HG03469 (cell line): ENCODE results near the gene PSPC1.
"Not testable (repeated sequence)": the region's sequence is repeated elsewhere in the genome, so short reads cannot be mapped to it uniquely, and the experiment has no call there.

Experiments used
- ATAC-seq: cut with Tn5 transposase; IDR thresholded peaks from one replicate; pipeline ENCODE4 v1.9.1; 2021; ENCODE audit warnings: mild to moderate bottlenecking, moderate library complexity, moderate number of reproducible peaks; ENCODE audit not compliant: unreplicated experiment

Gene PSPC1

DNA sequence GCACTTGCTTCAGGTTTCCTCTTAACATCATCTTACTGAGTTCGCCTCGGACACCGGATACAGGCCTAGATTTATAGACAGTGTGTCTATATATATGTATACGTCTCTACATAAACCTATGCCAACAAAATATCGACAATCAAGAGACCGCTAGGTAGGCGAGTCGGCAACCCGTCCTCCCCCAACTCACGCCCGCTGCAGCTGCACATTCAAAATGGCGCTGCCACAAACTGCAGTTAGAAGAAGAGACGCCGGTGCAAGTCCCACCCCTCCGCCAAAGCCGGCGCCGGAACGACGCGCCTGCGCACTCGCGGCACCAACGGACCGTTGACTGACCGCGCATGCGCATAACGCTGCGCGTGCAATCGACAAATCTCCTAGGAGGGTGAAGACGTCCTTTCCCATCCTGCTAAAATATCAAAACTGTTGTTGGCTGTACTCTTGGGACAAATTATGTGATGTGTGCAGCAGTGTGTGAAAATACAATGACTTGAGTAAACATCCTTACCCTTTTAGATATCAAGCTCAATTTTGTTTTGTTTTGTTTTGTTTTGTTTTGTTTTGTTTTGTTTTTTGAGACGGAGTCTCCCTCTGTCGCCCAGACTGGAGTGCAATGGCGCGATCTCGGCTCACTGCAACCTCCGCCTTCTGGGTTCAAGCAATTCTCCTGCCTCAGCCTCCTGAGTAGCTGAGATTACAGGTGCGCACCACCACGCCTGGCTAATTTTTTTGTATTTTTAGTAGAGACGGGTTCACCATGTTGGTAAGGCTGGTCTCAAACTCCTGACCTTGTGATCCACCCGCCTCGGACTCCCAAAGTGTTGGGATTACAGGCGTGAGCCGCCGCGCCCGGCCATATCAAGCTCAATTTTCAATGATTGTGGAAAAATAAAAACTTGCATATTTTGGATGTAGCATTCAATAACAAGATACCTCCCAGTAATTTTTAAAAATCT, at the start of gene PSPC1:
Gene PSPC1 (minus strand): TSS at position 219 of the 956 bp plus-strand sequence. CDS start 188 bp downstream, at position 31.
- ATAC-seq: peak; percentile 82

DNA sequence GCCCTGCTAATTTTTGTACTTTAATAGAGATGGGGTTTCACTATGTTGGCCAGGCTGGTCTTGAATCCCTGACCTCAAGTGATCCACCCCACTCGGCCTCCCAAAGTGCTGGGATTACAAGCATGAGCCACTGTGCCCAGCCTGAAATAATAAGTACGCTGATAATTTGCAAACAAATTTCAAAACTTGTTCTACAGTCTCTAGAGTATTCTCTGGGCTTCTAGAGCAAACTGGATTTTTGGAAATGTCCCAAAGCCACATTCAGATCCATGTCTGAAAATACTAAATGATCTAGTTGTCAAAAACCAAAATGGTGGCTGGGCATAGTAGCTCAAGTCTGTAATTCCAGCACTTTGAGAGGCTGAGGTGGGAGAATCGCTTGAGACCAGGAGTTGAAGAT, 39.9 kb upstream of the PSPC1 start:
- no peak for ATAC-seq

- ATAC-seq: no peak
Measured at GRCh38 chr13:19818223-19818842, 35.6 kb upstream of the PSPC1 start.

- no peak for ATAC-seq
Measured at GRCh38 chr13:19817510-19818158, 34.9 kb upstream of the PSPC1 start.

DNA sequence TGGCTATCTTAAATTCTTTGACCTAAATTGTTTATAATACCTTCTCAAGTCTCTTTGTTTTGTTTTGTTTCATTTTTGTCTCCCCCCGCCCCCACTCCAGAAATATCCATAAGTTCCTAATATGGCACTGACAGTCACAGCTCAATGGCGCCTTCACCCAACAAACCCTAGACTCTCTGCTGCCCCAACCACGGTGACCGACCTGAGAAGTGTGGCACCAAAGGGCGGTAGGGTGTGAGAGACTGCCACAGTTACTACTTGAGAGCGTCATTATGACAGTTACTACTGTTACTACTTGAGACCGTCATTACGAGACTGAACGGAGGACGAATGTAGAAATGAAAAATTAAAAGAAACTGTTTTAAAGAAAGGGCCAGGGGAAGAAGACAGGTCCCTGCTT, 34.4 kb upstream of the PSPC1 start:
- ATAC-seq: no peak

GRCh38 chr13:19815842-19816241, 33.1 kb upstream of the PSPC1 start:
- not testable (repeated sequence) for ATAC-seq

DNA sequence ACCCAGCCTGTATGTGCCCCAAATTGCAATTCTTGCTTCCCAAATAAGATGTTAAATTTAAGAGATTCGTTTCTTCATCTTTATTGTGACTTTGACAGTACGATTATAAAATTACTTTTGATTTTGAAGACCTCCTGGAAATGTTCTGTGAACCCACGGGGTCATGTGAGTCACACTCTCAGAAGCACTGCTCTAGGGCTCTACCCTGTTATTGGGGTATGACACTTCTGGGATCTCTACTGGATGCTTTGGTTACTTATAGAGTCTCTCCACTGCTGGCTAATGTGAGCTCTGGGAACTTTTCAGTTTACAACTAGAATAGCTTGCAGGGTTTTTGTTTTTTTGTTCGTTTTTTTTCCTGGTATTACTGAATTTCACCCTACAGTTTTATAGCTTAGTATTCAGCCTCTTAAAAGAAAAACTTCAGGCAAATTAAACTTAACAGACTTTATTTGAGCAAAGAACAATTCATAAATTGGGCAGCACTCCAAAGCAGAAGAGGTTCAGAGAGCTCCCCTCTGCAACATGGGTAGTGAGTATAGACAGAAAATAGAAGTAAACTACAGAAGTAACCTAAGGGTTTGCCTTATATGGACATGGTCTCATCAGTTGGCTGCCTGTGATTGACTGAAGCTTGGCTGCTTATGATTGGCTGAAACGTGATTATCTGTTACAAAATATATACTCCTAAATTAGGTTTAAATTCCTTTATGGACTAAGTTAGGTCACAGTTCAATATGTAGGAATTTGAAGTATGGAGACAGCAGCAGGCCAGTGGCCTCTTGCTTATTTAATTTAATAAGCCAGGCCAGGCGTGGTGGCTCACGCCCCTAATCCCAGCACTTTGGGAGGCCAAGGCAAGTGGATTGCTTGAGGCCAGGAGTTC, 28.5 kb upstream of the PSPC1 start:
- ATAC-seq: no peak

DNA sequence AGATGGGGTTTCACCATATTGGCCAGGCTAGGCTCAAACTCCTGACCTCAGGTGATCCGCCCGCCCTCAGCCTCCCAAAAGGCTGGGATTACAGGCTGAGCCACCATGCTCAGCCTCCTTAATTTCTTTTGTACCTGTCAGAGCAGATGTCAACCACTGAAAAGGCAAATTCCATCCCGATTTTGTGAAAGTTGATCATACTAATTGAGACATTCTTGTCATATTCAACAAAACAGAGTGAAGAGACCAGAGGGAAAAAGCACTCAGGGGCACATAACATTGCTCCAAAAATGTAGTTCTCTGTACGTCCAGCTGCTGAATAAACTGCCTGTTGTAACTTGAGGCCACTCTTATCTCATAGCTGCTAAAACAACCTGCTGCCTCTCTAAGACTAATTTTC, 27.4 kb upstream of the PSPC1 start:
- ATAC-seq: no peak

- no peak for ATAC-seq
Measured at GRCh38 chr13:19805765-19806164, 23.0 kb upstream of the PSPC1 start.

DNA sequence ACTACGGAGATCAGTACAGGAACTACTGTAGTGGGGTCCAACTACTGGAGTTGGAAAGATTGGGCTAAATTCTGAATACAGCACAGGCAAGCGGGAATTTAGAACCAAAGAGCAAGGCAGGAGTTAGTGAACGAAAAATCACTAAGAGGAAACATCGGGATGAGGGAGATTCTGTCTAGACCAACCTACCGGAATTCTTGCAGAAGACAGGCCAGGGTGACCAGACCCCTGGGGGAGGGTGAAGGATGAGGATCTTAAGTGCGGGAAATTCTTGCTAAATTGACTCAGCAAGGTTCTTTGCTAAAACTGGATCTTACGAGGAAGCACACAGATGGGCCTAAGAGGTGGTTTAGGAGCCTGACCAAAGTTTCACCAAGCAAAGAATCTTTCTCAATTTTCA, 13.2 kb upstream of the PSPC1 start:
- no peak for ATAC-seq

DNA sequence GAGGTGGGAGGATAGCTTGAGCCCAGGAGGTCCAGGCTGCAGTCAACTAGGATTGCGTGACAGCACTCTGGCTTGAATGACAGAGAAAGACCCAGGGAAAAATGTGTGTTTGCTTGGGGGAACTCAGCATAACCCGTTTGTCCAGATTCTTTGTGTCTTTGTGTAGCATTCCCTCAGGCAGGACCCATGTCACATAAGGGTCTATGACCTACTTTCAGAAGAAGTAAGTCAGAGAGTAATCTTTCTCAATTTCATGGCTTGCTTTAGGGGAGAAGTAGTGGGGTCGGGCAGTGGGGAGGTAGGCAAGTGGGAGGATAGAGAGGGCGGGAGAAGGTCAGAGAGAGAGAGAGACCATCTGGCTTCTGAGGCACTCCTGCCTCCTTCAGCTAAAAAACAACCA, 11.9 kb upstream of the PSPC1 start:
- no peak for ATAC-seq

- ATAC-seq: no peak
Measured at GRCh38 chr13:19791953-19792537, 9.3 kb upstream of the PSPC1 start.

DNA sequence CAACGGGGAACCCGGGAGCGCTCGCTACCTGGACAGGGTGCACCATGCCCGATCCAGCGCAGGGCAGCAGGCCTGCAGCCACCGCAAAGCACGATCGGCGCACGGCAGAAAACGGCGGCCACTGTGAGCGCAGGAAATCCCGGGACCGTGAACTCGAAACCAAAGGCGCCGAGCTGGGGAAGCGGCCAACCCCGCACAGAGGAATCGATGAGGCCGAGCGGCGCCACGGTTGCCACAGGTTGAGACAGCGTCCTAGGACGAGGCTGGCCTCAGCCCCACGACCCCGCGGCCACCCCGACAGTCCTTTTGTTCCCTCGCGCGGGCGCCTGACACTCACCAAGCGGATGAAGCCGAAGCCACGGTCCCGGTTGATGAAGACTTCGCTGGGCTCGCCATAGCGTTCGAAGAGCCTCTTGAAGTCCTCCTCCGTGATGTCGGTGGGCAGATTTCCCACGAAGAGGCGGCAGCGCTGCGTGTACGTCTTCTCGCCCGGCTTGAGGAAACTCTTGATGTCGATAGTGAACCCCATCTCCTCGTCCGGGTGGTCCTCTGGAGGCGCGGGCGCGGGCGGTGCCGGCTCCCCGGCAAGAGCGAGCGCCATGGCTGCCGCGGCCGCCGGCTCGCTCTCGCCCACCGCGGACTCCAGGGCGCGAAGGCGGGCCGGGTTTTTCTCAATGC, 557 bp downstream of the PSPC1 start:
- ATAC-seq: peak; percentile 20

DNA sequence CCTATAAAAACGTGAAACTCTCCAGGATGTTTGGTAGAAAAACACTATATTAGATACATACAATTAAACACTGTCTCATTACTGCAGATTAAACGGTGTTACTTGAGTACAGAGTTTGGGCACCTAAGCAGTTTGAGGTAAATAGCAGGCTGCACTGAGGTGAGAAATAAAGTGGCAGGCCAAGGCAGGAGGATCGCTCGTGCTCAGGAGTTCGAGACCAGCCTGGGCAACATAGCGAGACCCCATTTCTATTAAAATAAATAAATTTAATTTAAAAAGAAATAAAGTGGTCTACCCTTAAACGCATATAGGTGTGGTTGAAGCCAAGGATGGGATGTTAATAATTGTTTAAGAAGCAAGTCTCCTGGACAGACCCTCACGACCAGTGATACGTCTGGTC, 1.2 kb downstream of the PSPC1 start:
- ATAC-seq: no peak

GRCh38 chr13:19780753-19781418, 1.9 kb downstream of the PSPC1 start:
- ATAC-seq: not testable (repeated sequence)

DNA sequence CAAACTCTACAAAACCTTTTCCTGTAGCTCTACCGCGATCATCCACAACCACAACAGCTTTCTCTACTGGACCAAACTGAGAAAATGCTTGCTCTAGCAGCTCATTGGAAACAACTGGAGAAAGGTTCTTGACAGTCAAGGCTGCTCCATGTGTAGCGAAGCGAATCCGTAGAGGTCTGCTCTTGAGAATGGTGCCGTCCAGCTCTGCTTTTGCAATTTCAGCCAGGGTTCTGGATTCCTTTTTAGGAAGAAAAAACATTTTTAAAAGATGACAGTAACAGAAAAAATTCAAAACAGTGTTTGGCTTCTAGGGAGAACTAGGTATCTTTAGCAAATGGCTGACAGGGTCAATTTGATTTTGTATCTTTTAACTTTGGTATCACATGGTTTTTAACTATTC, 10.4 kb downstream of the PSPC1 start:
- ATAC-seq: no peak

DNA sequence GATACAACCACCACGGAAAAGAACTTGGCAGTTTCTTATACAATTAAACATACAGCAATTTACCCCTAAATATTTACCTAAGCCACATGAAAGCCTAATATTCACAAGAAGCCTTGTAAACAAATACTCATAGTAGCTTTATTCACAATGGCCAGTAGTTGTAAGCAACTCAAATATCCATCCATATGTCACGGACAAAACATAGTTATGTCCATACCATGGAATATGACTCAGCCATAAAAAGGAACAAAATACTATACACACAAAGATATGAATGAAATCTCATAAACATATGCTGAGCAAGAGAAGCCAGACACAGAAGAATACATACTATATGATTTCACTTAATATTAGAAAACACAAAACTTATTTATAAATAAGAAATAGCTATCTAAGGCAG, 12.9 kb downstream of the PSPC1 start:
- no peak for ATAC-seq

GRCh38 chr13:19767966-19768365, 14.8 kb downstream of the PSPC1 start:
- ATAC-seq: no peak

- no peak for ATAC-seq
Measured at GRCh38 chr13:19766591-19766990, 16.2 kb downstream of the PSPC1 start.
